Mucosa of gallbladder (tissue), 1 donor: ENCODE data around the gene SPAG6. TPM values are rescaled to one million over a fixed set of nuclear protein-coding genes. Genes with fewer than 3 reads are reported as not detected.
"Not testable (repeated sequence)": the region's sequence is repeated elsewhere in the genome, so short reads cannot be mapped to it uniquely, and the experiment has no call there.

Source experiments
- DNase-seq: peaks from one replicate; pipeline ENCODE4 v3.0.0-alpha.2; 2020; ENCODE audit warnings: low spot score
- total RNA-seq: library from RNA; stranded (reverse); gene quantifications from one replicate; pipeline ENCODE4 v1.2.1, GENCODE V29; 2021
- donor health status: DM: no; HTN: no; CAD: no.

SPAG6 gene
- total RNA-seq: 0.23 TPM

DNA sequence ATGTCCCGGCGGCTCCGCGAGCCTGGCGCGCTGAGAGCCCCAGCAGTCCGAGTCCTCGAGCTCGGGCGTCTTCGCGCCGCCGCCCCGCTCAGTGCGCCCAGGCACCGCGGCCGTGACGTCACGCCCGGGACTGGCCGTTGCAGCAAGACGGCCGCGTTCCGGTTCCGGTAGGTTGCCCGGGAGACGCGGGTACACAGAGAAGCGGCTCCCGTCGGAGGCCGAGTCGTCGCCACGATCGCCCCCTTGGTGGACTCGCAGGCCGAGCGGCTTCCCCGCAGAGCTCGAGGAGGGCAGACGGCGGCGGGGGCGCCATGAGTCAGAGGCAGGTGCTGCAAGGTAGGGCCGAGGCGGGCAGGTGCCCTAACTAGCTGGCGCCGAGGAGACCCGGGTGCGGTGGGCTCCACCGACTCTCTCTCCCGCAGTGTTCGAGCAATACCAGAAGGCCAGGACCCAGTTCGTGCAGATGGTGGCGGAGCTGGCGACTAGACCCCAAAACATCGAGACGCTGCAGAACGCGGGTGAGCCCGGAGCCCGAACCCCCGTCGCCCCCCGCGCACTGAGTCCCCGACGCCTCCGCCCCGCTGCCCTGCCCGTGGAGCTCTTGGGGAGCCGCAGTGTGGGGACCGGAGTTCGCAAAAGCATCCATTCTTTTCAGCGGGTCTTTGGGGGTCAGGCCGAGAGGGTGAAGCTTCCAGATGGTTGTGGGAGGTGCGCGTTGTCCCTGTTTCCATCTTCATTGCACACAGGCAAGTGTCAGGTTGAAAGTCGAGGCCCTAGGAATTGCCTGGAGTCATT lies at the start of gene SPAG6:
TSS of gene SPAG6 (plus strand) at position 196 of the 795 bp plus-strand sequence. CDS start at position 312, 116 bp downstream.
- no peak for DNase-seq

DNA sequence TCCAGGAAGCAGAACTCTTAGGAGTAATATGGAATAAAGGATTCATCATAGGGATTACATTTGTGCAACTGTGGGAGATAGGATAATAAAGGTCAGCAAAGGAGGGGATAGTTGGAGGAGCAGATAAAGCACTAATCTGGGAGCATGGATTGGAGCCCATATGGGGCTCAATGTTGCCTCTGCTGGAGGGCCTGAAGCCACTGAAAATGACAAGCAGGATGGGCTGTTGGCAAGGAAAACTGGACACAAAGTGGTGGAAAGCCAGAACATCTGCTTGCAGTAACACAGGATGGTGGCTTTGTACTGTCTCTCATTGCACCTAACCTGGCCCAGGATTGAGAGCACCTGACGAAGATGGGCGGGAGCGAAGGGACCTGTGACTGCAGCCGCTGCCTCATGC lies 44.1 kb upstream of the SPAG6 start:
- no peak for DNase-seq

- DNase-seq: no peak
Measured at GRCh38 chr10:22303461-22303860, 41.8 kb upstream of the SPAG6 start.

DNA sequence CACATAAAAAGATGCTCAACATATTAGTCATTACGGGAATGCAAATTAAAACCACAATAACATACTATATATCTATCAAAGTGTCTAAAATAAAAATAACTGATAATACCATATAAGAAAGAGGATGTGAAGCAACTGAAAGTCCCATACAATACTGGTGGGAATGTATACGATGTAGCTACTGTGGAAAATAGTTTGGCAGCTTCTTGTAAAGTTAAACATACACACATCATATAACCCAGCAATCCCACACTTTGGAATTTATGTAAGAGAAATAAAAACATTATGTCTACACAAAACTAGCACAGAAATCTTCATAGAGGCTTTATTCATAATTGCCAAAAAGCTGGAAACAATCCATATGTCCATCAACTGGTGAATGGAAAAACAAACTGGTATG lies 39.6 kb upstream of the SPAG6 start:
- DNase-seq: no peak

DNA sequence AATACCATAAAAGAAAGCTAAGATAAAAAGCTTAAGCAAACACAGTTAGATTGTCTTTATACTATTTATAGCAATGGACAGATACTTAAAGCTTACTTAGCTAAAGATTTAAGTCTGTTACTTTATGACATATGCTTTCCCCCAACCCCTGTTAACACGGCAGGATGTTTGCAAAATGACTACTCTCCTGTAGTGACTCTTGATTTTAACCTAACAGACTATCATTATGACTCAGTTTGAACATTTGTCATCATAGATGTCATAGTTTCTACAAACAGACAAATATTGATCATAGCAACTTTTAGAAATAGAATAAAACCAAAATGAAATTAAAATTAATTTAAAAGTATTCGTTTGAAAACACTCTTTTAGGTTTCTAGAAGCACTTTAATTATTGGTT lies 36.9 kb upstream of the SPAG6 start:
- DNase-seq: no peak

GRCh38 chr10:22309180-22310000 lies 35.9 kb upstream of the SPAG6 start:
- no peak for DNase-seq

- DNase-seq: not testable (repeated sequence)
Measured at GRCh38 chr10:22310012-22310411, 35.3 kb upstream of the SPAG6 start.

DNA sequence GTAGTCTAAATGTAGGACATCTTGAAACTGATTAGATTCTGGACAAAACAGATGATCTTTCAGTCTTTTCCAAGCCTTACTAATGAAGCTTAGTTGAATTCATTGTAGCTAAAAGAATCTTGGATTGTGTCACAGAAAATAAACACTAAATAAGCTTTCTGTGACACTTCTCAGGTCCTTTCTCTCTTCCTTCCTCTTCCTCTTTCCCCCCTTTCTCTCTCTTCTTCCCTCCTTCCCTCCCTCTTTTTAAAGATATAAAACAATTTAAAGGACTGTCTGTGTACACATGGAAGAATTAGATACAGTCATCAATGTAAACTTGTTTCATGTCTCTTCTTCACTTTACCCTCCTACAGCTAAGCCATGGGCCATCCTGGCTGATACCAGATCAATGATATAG lies 34.4 kb upstream of the SPAG6 start:
- no peak for DNase-seq

GRCh38 chr10:22314852-22315251 lies 30.4 kb upstream of the SPAG6 start:
- DNase-seq: no peak

DNA sequence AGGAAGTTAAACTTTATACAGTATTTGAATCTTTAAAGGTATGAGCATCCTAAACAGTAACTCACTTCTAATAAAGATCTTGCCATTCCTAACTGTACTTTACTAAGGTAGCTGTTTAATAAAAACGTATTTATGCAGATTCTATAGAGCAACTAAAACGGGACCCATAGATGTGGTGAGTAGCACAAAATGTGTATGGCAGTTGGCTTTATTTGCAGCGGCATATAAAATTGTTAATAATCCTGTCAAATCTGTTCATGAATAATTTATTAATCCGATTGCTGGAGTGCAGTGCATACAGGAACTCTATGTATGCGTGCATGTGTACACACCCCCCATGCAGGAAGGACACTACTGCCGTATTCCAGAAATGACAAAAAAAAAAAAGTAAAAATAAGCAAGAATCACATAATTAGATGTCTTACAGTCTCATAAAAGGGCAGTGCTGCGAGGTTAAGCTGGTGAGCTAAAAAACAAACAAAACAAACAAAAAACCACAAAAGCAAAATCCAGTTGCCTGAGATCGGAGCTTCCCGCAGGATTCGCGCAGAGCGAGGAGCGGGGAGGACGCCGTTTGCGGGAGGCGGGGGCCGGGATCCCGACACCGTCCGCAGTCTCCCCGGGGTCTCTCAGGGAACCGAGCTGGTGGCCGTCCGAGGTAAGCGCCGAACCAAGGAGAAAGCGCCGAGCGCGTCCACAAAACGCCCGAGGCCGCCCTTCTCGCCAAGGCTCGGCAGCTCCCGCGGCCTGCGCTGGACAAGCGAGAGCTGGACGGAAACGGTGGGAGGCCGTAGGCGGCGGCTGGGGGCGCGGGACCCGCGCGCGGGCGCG lies 29.6 kb upstream of the SPAG6 start:
- no peak for DNase-seq

- peak; percentile 89 for DNase-seq
Measured at GRCh38 chr10:22316286-22317075, 28.8 kb upstream of the SPAG6 start, which contains the start of gene COMMD3. COMMD3 (plus strand) TSS chr10:22316388; CDS start chr10:22316418, 30 bp downstream.

- no peak for DNase-seq
Measured at GRCh38 chr10:22317076-22317370, 28.3 kb upstream of the SPAG6 start.

DNA sequence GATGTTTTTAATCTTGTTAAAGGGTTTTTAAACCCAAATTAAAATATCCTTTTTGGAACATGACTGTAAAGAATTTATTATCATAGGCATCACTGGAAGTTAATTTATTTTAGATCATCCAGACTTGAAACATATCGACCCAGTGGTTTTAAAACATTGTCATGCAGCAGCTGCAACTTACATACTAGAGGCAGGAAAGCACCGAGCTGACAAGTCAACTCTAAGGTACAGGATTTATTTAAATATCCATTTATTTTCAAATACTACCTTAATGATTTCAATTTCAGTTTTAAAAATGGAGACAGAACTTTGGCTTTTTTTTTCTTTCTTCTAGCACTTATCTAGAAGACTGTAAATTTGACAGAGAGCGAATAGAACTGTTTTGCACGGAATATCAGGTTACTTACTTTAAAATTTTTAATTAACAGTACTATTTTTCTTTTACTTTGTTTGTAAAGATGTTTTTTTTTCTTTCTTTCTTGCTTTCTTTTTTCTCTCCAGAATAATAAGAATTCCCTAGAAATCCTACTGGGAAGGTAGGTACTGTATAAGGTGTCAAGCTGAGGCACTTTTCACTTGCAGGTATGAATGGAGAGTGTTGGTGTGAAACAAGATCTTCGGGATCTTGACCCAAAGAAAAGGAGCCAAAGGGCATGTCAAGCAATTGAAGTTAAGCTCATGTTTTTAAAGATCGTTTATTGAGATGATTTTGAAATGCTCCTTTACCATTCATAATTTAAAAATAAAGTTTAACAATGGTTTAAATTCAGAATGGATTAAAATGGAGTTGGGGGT lies 27.3 kb upstream of the SPAG6 start:
- DNase-seq: no peak

- DNase-seq: no peak
Measured at GRCh38 chr10:22318772-22319171, 26.5 kb upstream of the SPAG6 start.

DNA sequence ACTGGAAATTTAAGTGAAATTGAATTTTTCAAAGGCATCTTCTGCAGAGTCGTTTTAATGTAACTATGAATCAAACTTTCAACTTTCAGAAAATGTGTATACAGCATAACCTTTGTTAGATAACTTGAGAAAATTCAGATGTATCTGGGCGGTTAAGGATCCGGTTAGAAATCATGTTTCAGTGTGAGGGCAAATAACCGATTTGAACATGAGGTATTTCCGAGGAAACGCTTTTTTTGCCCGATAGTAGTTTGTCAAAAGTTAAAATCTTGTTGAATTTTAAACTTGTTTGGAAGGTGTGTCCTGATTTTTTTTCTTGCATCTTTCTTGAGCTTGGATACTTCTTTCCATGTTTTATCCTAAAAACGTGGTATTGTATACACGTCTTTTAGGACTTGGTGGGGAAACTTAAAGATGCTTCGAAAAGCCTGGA lies 25.7 kb upstream of the SPAG6 start:
- DNase-seq: no peak

GRCh38 chr10:22319980-22320558 lies 25.2 kb upstream of the SPAG6 start:
- no peak for DNase-seq

DNA sequence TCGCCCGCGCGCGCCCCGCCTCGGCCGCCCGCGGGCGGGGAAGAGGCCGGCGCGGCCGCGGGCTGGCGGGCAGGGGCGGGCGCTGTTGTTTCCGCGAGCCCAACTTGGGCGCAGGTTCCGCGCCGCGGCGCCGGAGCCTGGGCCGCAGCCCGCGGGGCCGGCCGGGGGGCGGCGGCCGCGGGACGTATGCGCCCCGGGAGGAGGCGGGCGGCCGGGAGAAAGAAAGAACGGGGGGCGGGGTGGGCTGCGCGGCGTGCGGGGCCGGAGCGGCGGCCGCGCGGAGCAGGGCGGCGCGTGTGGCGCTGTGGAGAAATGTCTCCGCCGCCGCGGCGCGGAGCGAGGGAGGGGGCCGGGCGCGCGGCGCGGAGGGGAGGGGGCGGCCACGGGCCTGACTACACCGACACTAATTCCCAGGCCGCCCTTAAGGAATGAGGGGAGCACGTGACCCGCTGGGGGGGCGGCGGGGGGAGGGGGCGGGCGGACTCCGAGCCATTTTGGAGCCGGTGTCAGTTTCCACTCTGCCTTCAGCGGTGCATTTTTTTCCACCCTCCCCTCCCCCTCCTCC lies 24.6 kb upstream of the SPAG6 start, which contains the start of gene BMI1:
TSS of gene BMI1 (plus strand) at position 509 of the 565 bp plus-strand sequence. CDS start 5,351 bp downstream, outside the sequence.
- DNase-seq: peak; percentile 79

- peak; percentile 57 for DNase-seq
Measured at GRCh38 chr10:22321156-22321923, 24.0 kb upstream of the SPAG6 start.
